ENCODE measurements around the gene STARD13.

The STARD13 gene

DNA sequence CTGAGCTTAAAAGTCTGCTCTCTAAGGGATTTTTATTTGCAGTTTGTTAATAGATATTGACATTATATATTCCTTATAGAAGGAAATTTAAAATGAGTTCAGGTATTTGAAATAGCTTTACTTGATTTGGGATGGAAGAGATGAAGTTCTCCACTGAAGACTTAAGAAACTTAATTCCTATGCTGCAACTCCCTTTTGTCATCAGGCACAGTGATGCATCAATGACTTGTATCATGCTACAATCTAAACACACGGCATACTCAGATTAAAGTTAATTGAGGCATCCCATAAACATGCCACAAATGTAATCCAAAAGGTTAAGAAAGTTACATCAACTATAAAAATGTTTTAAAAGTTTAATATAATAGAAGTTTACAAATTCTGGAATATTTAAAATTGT, 109.0 kb downstream of the STARD13 start:
- TF ChIP-seq GATA3 (IDR thresholded peaks at IDR 0.05; ENCODE audit: low read depth, low read length) (no peak), GATA2 (IDR thresholded peaks at IDR 0.05; ENCODE audit: low read depth, low read length) (no peak)

DNA sequence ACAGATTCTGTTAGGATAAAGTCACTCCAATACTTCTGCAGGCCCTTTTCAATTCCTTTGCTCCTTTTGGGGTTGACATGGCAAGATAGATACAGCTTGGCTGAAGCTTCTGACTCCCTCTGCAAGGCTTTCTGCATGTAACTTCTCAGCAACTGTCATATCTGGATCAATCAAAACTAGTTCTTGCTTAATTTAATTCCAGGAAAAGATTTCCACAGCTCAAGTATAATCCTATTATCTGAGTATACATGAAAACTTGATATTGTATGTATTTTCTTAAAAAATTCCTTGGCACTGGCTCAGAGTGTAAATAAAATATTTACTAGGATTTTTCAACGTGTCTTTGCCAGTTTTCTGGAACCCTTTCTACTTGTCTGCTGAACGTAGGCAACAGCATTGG, 109.6 kb downstream of the STARD13 start:
- TF ChIP-seq GATA3 (IDR thresholded peaks at IDR 0.05; ENCODE audit: low read depth, low read length) (no peak), GATA2 (IDR thresholded peaks at IDR 0.05; ENCODE audit: low read depth, low read length) (no peak)

- no peak for TF ChIP-seq GATA2 (IDR thresholded peaks at IDR 0.05; ENCODE audit: low read depth, low read length)
- TF ChIP-seq GATA3 (IDR thresholded peaks at IDR 0.05; ENCODE audit: low read depth, low read length): no peak
These were observed 110.6 kb downstream of the STARD13 start for GRCh38 chr13:33174931-33175330.

DNA sequence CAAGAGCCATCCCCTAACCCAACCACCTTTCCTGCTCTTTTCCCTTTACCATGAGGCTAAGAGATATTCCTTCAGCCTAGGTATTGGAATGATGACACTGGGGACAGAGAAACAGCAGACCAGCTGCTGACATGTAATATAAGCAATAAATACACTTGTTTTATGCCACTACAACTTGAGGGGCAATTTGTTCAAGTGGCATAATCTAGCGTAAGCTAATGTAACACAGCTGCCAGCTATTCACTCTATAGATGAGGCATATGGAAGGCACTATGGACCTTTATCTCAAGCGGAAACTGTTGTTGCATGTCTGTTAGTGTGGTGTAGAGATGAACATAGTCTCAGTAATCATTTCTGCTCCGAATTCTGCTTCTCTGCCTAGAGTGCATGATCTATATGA, 111.1 kb downstream of the STARD13 start:
- TF ChIP-seq GATA2 (IDR thresholded peaks at IDR 0.05; ENCODE audit: low read depth, low read length): no peak
- no peak for TF ChIP-seq GATA3 (IDR thresholded peaks at IDR 0.05; ENCODE audit: low read depth, low read length)

DNA sequence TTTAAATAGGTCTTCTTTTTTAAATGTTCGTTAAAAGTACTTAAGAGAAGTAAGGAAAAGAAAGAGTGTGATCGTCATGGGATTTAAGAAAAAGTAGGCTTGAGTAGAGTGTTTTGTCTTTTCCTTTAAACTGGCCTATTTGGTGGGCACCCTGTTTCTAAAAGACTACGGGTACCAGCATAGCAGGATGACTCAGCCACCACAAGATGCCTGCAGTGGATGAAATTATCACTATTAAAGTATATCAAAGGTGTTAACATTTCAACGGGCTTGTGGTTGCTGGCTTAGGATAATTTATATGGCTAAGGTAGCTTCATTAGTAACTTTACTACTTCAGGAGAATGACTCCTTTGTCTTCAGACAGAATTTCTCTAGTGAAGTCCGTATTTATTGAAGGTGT, 112.6 kb downstream of the STARD13 start:
- TF ChIP-seq GATA3 (IDR thresholded peaks at IDR 0.05; ENCODE audit: low read depth, low read length): no peak
- no peak for TF ChIP-seq GATA2 (IDR thresholded peaks at IDR 0.05; ENCODE audit: low read depth, low read length)

DNA sequence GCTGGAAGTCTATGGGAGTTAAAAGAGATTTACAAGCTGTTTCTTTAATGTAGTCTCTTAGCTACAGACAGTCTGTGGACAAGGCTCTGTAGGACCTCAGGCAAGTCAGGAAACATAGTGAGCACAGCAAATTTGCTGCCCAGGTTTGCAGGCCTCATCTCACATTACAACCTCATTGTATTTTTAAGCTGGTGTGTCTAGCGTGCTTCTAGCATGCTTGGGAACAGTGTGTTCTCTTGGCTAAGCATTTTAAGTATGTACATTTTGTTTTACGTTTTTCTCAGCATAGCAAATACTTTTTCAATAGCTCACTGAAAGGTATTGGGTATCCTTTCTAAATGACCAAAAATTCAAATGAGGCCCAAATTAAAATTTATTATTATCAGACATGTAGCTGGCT, 113.2 kb downstream of the STARD13 start:
- no peak for TF ChIP-seq GATA3 (IDR thresholded peaks at IDR 0.05; ENCODE audit: low read depth, low read length)
- TF ChIP-seq GATA2 (IDR thresholded peaks at IDR 0.05; ENCODE audit: low read depth, low read length): no peak

- no peak for TF ChIP-seq GATA3 (IDR thresholded peaks at IDR 0.05; ENCODE audit: low read depth, low read length)
- no peak for TF ChIP-seq GATA2 (IDR thresholded peaks at IDR 0.05; ENCODE audit: low read depth, low read length)
These were observed 116.1 kb downstream of the STARD13 start for GRCh38 chr13:33169273-33169980.

GRCh38 chr13:33168321-33168960, 117.1 kb downstream of the STARD13 start:
- TF ChIP-seq GATA2 (IDR thresholded peaks at IDR 0.05; ENCODE audit: low read depth, low read length) (no peak), GATA3 (IDR thresholded peaks at IDR 0.05; ENCODE audit: low read depth, low read length) (no peak)

GRCh38 chr13:33167491-33167890, 118.1 kb downstream of the STARD13 start:
- TF ChIP-seq GATA2 (IDR thresholded peaks at IDR 0.05; ENCODE audit: low read depth, low read length) (no peak), GATA3 (IDR thresholded peaks at IDR 0.05; ENCODE audit: low read depth, low read length) (no peak)

GRCh38 chr13:33165787-33166186, 119.8 kb downstream of the STARD13 start:
- TF ChIP-seq GATA3 (IDR thresholded peaks at IDR 0.05; ENCODE audit: low read depth, low read length) (no peak), GATA2 (IDR thresholded peaks at IDR 0.05; ENCODE audit: low read depth, low read length) (no peak)

GRCh38 chr13:33164331-33164730, 121.2 kb downstream of the STARD13 start:
- TF ChIP-seq GATA2 (IDR thresholded peaks at IDR 0.05; ENCODE audit: low read depth, low read length) (no peak), GATA3 (IDR thresholded peaks at IDR 0.05; ENCODE audit: low read depth, low read length) (no peak)

GRCh38 chr13:33158816-33159215, 126.7 kb downstream of the STARD13 start:
- TF ChIP-seq GATA2 (IDR thresholded peaks at IDR 0.05; ENCODE audit: low read depth, low read length): no peak
- TF ChIP-seq GATA3 (IDR thresholded peaks at IDR 0.05; ENCODE audit: low read depth, low read length): no peak

DNA sequence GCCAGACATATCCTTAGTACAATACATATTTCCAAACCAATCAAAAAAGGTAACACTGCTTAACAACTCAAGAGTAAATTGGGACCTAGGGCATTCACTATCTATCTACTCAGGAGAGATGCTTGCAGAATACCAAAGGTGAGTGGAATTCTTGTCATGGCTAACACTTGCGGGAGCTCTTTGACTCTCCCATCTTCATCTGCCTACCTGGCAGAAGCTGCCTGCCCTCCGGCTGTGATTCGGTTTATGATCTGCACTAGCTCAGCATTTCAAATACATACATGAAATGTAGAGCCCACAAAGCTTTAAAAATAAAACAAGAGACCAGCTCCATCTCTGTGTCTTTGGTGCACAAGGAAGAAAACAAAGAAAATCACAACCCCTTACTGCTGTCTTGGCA, 127.3 kb downstream of the STARD13 start:
- no peak for TF ChIP-seq GATA3 (IDR thresholded peaks at IDR 0.05; ENCODE audit: low read depth, low read length)
- no peak for TF ChIP-seq GATA2 (IDR thresholded peaks at IDR 0.05; ENCODE audit: low read depth, low read length)

- no peak for TF ChIP-seq GATA2 (IDR thresholded peaks at IDR 0.05; ENCODE audit: low read depth, low read length)
- no peak for TF ChIP-seq GATA3 (IDR thresholded peaks at IDR 0.05; ENCODE audit: low read depth, low read length)
These were observed 130.6 kb downstream of the STARD13 start for GRCh38 chr13:33154911-33155310.
